HEK293 (cell line): ENCODE results near the gene GSTT4.

Experiments used
- CTCF ChIA-PET: fragments of 350-600 bp; formaldehyde crosslinking; extraction: SDS; loops from one replicate; lab custom pipeline; 2021; ENCODE audit warnings: antibody characterized with exemption; lab: Yijun Ruan, JAX
- POLR2A ChIA-PET: fragments of 300-600 bp; formaldehyde crosslinking; extraction: SDS; loops from one replicate; lab custom pipeline; 2020; ENCODE audit warnings: antibody characterized with exemption, inconsistent platforms; lab: Yijun Ruan, JAX
- H3K27ac ChIP-seq: fragments of 200-500 bp; sonication (Bioruptor generic); 2 replicates; pipeline ENCODE4 v1.5.1; 2014; ENCODE audit warnings: low read depth, low read length, control low read depth, inconsistent platforms; ENCODE audit errors: extremely low read depth
- H3K36me3 ChIP-seq, 2 experiments: fragments of 200-500 bp in 1 of 2; sonication (Bioruptor generic) in 1 of 2; 1 replicate in 1 of 2; 2 replicates in 1 of 2; pipeline ENCODE4 v1.5.1; 2014 to 2017; ENCODE audit warnings: inconsistent platforms in 2 of 2, low read length in 2 of 2; ENCODE audit not compliant: control insufficient read depth in 2 of 2, insufficient read depth in 1 of 2
- H3K4me1 ChIP-seq: fragments of 200-500 bp; sonication (Bioruptor generic); 2 replicates; pipeline ENCODE4 v1.5.1; 2014; ENCODE audit warnings: mild to moderate bottlenecking, low read length, inconsistent platforms; ENCODE audit not compliant: control insufficient read depth, insufficient read depth
- H3K4me3 ChIP-seq: 2 replicates; pipeline ENCODE4 v1.5.1; 2011; ENCODE audit warnings: low read depth, mild to moderate bottlenecking, control low read depth, low read length, moderate library complexity
- H3K9me3 ChIP-seq: fragments of 200-500 bp; sonication (Bioruptor generic); 2 replicates; pipeline ENCODE4 v1.5.1; 2014; ENCODE audit warnings: low read depth, low read length, inconsistent platforms; ENCODE audit not compliant: control insufficient read depth, insufficient read depth
- EGR2 ChIP-seq: fragments of 450-650 bp; formaldehyde crosslinking; IDR thresholded peaks from 2 replicates; pipeline ENCODE4 v1.5.1; 2016; ENCODE audit warnings: low read depth, missing biosample characterization, missing genetic modification characterization
- KLF7 ChIP-seq: fragments of 450-650 bp; formaldehyde crosslinking; IDR thresholded peaks from 2 replicates; pipeline ENCODE4 v1.5.1; 2016; ENCODE audit warnings: missing biosample characterization, missing genetic modification characterization, borderline replicate concordance
- KLF8 ChIP-seq: fragments of 450-650 bp; formaldehyde crosslinking; IDR thresholded peaks from 2 replicates; pipeline ENCODE4 v1.5.1; 2016; ENCODE audit warnings: missing biosample characterization, missing genetic modification characterization
- MZF1 ChIP-seq: fragments of 450-650 bp; formaldehyde crosslinking; IDR thresholded peaks from 2 replicates; pipeline ENCODE4 v1.5.1; 2017; ENCODE audit warnings: missing biosample characterization, missing genetic modification characterization, borderline replicate concordance
- SALL2 ChIP-seq: fragments of 450-650 bp; formaldehyde crosslinking; IDR thresholded peaks from 2 replicates; pipeline ENCODE4 v1.5.0; 2017; ENCODE audit warnings: missing biosample characterization, mild to moderate bottlenecking, missing genetic modification characterization, borderline replicate concordance
- SP7 ChIP-seq: fragments of 450-650 bp; formaldehyde crosslinking; IDR thresholded peaks from 2 replicates; pipeline ENCODE4 v1.5.1; 2016; ENCODE audit warnings: missing biosample characterization, missing genetic modification characterization
- ZBTB21 ChIP-seq: fragments of 450-650 bp; formaldehyde crosslinking; IDR thresholded peaks from 2 replicates; pipeline ENCODE4 v1.5.1; 2017; ENCODE audit warnings: missing biosample characterization, missing genetic modification characterization
- ZBTB8A ChIP-seq: fragments of 450-650 bp; formaldehyde crosslinking; IDR thresholded peaks from 2 replicates; pipeline ENCODE4 v1.5.1; 2016; ENCODE audit warnings: missing biosample characterization, missing genetic modification characterization
- ZEB2 ChIP-seq: fragments of 450-650 bp; formaldehyde crosslinking; IDR thresholded peaks from 2 replicates; pipeline ENCODE4 v1.5.1; 2016; ENCODE audit warnings: missing biosample characterization, missing genetic modification characterization
- ZNF121 ChIP-seq: fragments of 450-650 bp; formaldehyde crosslinking; IDR thresholded peaks from 2 replicates; pipeline ENCODE4 v1.5.1; 2016; ENCODE audit warnings: missing biosample characterization, missing genetic modification characterization
- ZNF146 ChIP-seq: fragments of 450-650 bp; formaldehyde crosslinking; IDR thresholded peaks from 2 replicates; pipeline ENCODE4 v1.5.1; 2016; ENCODE audit warnings: missing biosample characterization, missing genetic modification characterization
- ZNF174 ChIP-seq: fragments of 450-650 bp; formaldehyde crosslinking; IDR thresholded peaks from 2 replicates; pipeline ENCODE4 v1.5.0; 2017; ENCODE audit warnings: missing biosample characterization, mild to moderate bottlenecking, missing genetic modification characterization
- ZNF335 ChIP-seq: fragments of 450-650 bp; formaldehyde crosslinking; conservative IDR thresholded peaks from 2 replicates; pipeline ENCODE4 v1.5.1; 2016; ENCODE audit warnings: missing biosample characterization, missing genetic modification characterization
- ZNF350 ChIP-seq: fragments of 450-650 bp; formaldehyde crosslinking; IDR thresholded peaks from 2 replicates; pipeline ENCODE4 v1.5.0; 2017; ENCODE audit warnings: missing biosample characterization, mild to moderate bottlenecking, missing genetic modification characterization
- ZNF426 ChIP-seq: fragments of 450-650 bp; formaldehyde crosslinking; IDR thresholded peaks from 2 replicates; pipeline ENCODE4 v1.5.1; 2017; ENCODE audit warnings: missing biosample characterization, missing genetic modification characterization, mild to moderate bottlenecking, inconsistent platforms, moderate library complexity
- ZXDB ChIP-seq: fragments of 450-650 bp; formaldehyde crosslinking; IDR thresholded peaks from 2 replicates; pipeline ENCODE4 v1.5.1; 2016; ENCODE audit warnings: missing biosample characterization, missing genetic modification characterization
- TF ChIP-seq, protein P1 (sequence below): fragments of 450-650 bp; formaldehyde crosslinking; IDR thresholded peaks from 2 replicates; pipeline ENCODE4 v1.5.1; 2016; ENCODE audit warnings: missing biosample characterization, missing genetic modification characterization
- TF ChIP-seq, protein P2 (sequence below): fragments of 450-650 bp; formaldehyde crosslinking; conservative IDR thresholded peaks from 2 replicates; pipeline ENCODE4 v1.5.1; 2016; ENCODE audit warnings: low read depth, missing biosample characterization, missing genetic modification characterization

The GSTT4 gene

DNA sequence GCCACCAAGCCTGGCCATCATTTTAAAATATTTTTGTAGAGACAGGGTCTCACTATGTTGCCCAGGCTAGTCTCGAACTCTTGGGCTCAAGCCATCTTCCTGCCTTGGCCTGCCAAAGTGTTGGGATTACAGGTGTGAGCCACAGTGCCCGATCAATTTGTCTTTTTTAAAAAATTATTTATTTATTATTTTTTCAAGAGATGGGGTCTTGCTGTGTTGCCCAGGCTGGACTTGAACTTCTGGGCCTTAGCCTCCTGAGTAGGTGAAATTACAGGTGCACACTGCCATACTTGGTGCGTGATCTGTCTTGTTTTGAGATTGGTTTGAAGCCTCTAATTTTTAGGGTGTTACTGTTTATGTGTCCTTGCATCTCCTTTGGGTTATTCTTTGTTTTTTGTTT lies 16.1 kb upstream of the GSTT4 start:
- TF ChIP-seq ZNF121 (tag by site-specific recombination) (peak; percentile 95), ZNF426 (tag by site-specific recombination) (no peak)
- TF ChIP-seq, protein P1, sequence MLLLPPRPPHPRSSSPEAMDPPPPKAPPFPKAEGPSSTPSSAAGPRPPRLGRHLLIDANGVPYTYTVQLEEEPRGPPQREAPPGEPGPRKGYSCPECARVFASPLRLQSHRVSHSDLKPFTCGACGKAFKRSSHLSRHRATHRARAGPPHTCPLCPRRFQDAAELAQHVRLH (tag by site-specific recombination): no peak
- Histone ChIP-seq H3K36me3 (peaks cover 8 to 11% of the 10 kb centered on the region in 2 experiments; a peak in 2 of 3 replicates), H3K27ac (no peak overlapping the region), H3K9me3 (no peaks in the 10 kb centered on the region), H3K4me1 (0 out of 2 replicates have a peak, but pooled peaks cover 7% of the 10 kb centered on the region), H3K4me3 (no peak overlapping the region)
- CTCF ChIA-PET: no interaction called here
- POLR2A ChIA-PET: no interaction called here

DNA sequence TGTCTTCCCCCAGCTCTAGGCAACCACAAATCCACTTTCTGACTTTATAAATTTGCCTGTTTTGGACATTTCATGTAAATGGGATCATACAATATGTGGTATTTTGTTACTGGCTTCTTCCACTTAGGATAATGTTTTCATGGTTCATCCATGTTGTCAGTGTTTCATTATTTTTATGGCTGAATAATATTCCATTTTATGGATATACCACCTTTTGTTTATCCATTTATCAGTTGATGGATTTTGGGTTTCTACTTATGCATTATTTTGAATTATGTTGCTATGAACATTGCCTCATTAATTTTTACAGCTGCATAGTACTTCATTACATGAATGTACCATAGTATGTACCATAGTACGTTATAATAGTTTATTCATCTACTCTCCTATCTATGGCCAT lies 10.9 kb upstream of the GSTT4 start:
- H3K27ac ChIP-seq: no peak overlapping the region
- H3K9me3 ChIP-seq: no peaks in the 10 kb centered on the region
- CTCF ChIA-PET: interaction anchor here (1.2 kb wide), 1 partner anchor 141 kb away, joined by 3 read pairs; no protein-coding TSS in a partner anchor
- TF ChIP-seq ZBTB8A (tag by site-specific recombination) (no peak), KLF7 (tag by site-specific recombination) (no peak), ZNF350 (tag by site-specific recombination) (no peak), MZF1 (tag by site-specific recombination) (no peak), ZNF174 (tag by site-specific recombination) (no peak), EGR2 (tag by site-specific recombination) (no peak), ZNF146 (peak; percentile 89), SALL2 (no peak)
- TF ChIP-seq, protein P2, sequence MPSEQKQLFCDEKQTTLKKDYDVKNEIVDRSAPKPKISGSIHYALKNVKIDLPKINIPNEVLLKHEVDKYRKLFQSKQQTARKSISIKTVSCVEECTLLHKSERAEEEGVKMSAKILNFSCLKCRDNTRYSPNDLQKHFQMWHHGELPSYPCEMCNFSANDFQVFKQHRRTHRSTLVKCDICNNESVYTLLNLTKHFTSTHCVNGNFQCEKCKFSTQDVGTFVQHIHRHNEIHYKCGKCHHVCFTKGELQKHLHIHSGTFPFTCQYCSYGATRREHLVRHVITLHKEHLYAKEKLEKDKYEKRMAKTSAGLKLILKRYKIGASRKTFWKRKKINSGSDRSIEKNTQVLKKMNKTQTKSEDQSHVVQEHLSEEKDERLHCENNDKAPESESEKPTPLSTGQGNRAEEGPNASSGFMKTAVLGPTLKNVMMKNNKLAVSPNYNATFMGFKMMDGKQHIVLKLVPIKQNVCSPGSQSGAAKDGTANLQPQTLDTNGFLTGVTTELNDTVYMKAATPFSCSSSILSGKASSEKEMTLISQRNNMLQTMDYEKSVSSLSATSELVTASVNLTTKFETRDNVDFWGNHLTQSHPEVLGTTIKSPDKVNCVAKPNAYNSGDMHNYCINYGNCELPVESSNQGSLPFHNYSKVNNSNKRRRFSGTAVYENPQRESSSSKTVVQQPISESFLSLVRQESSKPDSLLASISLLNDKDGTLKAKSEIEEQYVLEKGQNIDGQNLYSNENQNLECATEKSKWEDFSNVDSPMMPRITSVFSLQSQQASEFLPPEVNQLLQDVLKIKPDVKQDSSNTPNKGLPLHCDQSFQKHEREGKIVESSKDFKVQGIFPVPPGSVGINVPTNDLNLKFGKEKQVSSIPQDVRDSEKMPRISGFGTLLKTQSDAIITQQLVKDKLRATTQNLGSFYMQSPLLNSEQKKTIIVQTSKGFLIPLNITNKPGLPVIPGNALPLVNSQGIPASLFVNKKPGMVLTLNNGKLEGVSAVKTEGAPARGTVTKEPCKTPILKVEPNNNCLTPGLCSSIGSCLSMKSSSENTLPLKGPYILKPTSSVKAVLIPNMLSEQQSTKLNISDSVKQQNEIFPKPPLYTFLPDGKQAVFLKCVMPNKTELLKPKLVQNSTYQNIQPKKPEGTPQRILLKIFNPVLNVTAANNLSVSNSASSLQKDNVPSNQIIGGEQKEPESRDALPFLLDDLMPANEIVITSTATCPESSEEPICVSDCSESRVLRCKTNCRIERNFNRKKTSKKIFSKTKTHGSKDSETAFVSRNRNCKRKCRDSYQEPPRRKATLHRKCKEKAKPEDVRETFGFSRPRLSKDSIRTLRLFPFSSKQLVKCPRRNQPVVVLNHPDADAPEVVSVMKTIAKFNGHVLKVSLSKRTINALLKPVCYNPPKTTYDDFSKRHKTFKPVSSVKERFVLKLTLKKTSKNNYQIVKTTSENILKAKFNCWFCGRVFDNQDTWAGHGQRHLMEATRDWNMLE (tag by site-specific recombination): no peak
- TF ChIP-seq, protein P1 (tag by site-specific recombination): peak; percentile 61; the same call in 1 of the 2 replicates
- POLR2A ChIA-PET: interaction anchor here (0.6 kb wide), 1 partner anchor 254 kb away, joined by 4 read pairs; the partner anchor contains the start of gene C22orf15
- H3K36me3 ChIP-seq: peaks cover 5 to 8% of the 10 kb centered on the region in 2 experiments; a peak in 2 of 3 replicates
- H3K4me1 ChIP-seq: no peaks in the 10 kb centered on the region
- H3K4me3 ChIP-seq: no peak overlapping the region

DNA sequence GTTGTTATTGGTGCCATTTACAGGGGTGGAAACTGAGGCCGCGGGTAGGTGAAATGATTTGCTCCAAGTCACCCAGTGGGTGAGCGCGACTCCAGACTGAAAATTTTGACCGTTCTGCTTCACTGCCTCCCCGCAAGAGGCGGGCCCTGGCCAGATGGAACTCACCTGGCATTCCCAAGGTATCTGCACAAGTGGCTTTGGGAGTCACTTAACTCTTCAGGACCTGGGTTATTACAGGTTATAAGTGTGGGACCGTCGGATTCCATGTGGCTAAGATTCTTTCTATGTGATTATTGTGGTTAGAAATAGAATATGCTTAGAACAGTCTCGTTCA lies 6.4 kb upstream of the GSTT4 start:
- H3K9me3 ChIP-seq: no peaks in the 10 kb centered on the region
- peaks cover 0 to 2% of the 10 kb centered on the region in 2 experiments; a peak in 2 of 3 replicates for H3K36me3 ChIP-seq
- ChIA-PET POLR2A (interaction anchor here (1.0 to 1.4 kb wide), 2 partner anchors 34 to 543 kb away, joined by 3 to 5 read pairs; partner anchors contain the start of gene GUCD1), CTCF (interaction anchor here (0.6 to 0.9 kb wide), 2 partner anchors 100 to 142 kb away, joined by 3 to 4 read pairs; no protein-coding TSS in a partner anchor)
- H3K4me3 ChIP-seq: peak overlapping the region; percentile 85
- TF ChIP-seq SP7 (tag by site-specific recombination) (0 out of 2 replicates have a peak, but pooled peaks have one; percentile 1), ZNF335 (tag by site-specific recombination) (peak; percentile 24), ZBTB21 (no peak), ZEB2 (peak; percentile 50; the same call in 1 of the 2 replicates), KLF8 (tag by site-specific recombination) (no peak), ZXDB (tag by site-specific recombination) (peak; percentile 16; the same call in 1 of the 2 replicates)
- H3K27ac ChIP-seq: peak overlapping the region; percentile 72
- no peaks in the 10 kb centered on the region for H3K4me1 ChIP-seq
